Suprapubic skin (tissue), 4 donors: ENCODE measurements around the gene DNAJC6. TPM values are rescaled to one million over a fixed set of nuclear protein-coding genes. Genes with fewer than 3 reads are reported as not detected.
"Not testable (repeated sequence)": the region's sequence is repeated elsewhere in the genome, so short reads cannot be mapped to it uniquely, and the experiment has no call there.

Experiments
- DNase-seq, 2 donors: peaks; one replicate each; pipeline ENCODE4 v3.0.0-alpha.2; 2019; ENCODE audit warnings: low spot score in 2 of 2
- H3K27ac ChIP-seq: fragments of 200-600 bp; sonication (generic); one replicate; pipeline ENCODE4 v1.5.1; 2019
- H3K27me3 ChIP-seq: fragments of 200-600 bp; sonication (generic); one replicate; pipeline ENCODE4 v1.5.1; 2019
- H3K36me3 ChIP-seq: fragments of 200-600 bp; sonication (generic); one replicate; pipeline ENCODE4 v1.5.1; 2019
- H3K4me1 ChIP-seq: fragments of 200-600 bp; sonication (generic); one replicate; pipeline ENCODE4 v1.5.1; 2019
- H3K4me3 ChIP-seq: fragments of 200-600 bp; sonication (generic); one replicate; pipeline ENCODE4 v1.5.1; 2019; ENCODE audit warnings: mild to moderate bottlenecking
- H3K9me3 ChIP-seq: fragments of 200-600 bp; sonication (generic); one replicate; pipeline ENCODE4 v1.5.1; 2019
- CTCF ChIP-seq, 2 donors: fragments of 200-600 bp in 1 of 2; fragments of 450-650 bp in 1 of 2; sonication (generic) in 1 of 2; IDR thresholded peaks; one replicate each; pipeline ENCODE4 v1.5.1; 2016 to 2019; ENCODE audit warnings: antibody characterized with exemption in 2 of 2, mild to moderate bottlenecking in 1 of 2, moderate library complexity in 1 of 2
- EP300 ChIP-seq: sonication (generic); formaldehyde crosslinking; IDR thresholded peaks from one replicate; pipeline ENCODE4 v1.6.1; 2017; ENCODE audit warnings: antibody characterized with exemption
- POLR2A ChIP-seq, 2 donors: fragments of 450-650 bp; IDR thresholded peaks; one replicate each; pipeline ENCODE4 v1.6.1; 2017; ENCODE audit warnings: antibody characterized with exemption in 2 of 2, mild to moderate bottlenecking in 2 of 2, moderate library complexity in 2 of 2
- POLR2AphosphoS5 ChIP-seq, 3 donors: sonication (generic); formaldehyde crosslinking; IDR thresholded peaks; one replicate each; pipeline ENCODE4 v1.6.1; 2017; ENCODE audit warnings: antibody characterized with exemption in 3 of 3
- WGBS: methylation state at CpG from one replicate; pipeline ENCODE4 v1.1.5; 2018; 5-methylcytosine and 5-hydroxymethylcytosine counted together
- total RNA-seq, 4 donors: library from RNA; depleted of rRNA; stranded (reverse); fragments of >200 nt; gene quantifications; one replicate each; pipeline ENCODE4 v1.1.0, GENCODE V29; 2016

The DNAJC6 gene
- total RNA-seq, 4 donors from 2014 or later, result 1.7 to 3.8 (median 3.5) TPM

GRCh38 chr1:65281846-65282245 is 27.5 kb upstream of the DNAJC6 start:
- Histone ChIP-seq H3K27ac (no peak overlapping the region), H3K4me1 (peaks cover 4% of the 10 kb centered on the region), H3K4me3 (no peak overlapping the region), H3K36me3 (no peaks in the 10 kb centered on the region), H3K27me3 (no peaks in the 10 kb centered on the region), H3K9me3 (no peaks in the 10 kb centered on the region)
- TF ChIP-seq CTCF (IDR thresholded peaks at IDR 0.05), result no peak
- no peak for TF ChIP-seq POLR2AphosphoS5 (IDR thresholded peaks at IDR 0.05)
- no peak for TF ChIP-seq POLR2A (IDR thresholded peaks at IDR 0.05)
- TF ChIP-seq EP300, result no peak
- no peak for DNase-seq
- 93% methylated on average over 6 of the region's 6 CpGs for WGBS

- H3K36me3 ChIP-seq, result no peaks in the 10 kb centered on the region
- TF ChIP-seq EP300 (no peak), POLR2AphosphoS5 (IDR thresholded peaks at IDR 0.05) (no peak), CTCF (IDR thresholded peaks at IDR 0.05) (no peak), POLR2A (IDR thresholded peaks at IDR 0.05) (no peak)
- no peak for DNase-seq
- no peaks in the 10 kb centered on the region for H3K9me3 ChIP-seq
- 80% methylated on average over 3 of the region's 3 CpGs for WGBS
- no peaks in the 10 kb centered on the region for H3K27me3 ChIP-seq
- H3K4me3 ChIP-seq, result no peak overlapping the region
- H3K4me1 ChIP-seq, result no peaks in the 10 kb centered on the region
- no peak overlapping the region for H3K27ac ChIP-seq
These were observed 25.1 kb upstream of the DNAJC6 start for GRCh38 chr1:65284229-65284628.

- DNase-seq, result no peak
- H3K9me3 ChIP-seq, result no peaks in the 10 kb centered on the region
- no peak overlapping the region for H3K27ac ChIP-seq
- no peaks in the 10 kb centered on the region for H3K36me3 ChIP-seq
- no peaks in the 10 kb centered on the region for H3K27me3 ChIP-seq
- no peak overlapping the region for H3K4me3 ChIP-seq
- no peaks in the 10 kb centered on the region for H3K4me1 ChIP-seq
- TF ChIP-seq EP300, result no peak
- no peak for TF ChIP-seq POLR2A (IDR thresholded peaks at IDR 0.05)
- TF ChIP-seq POLR2AphosphoS5 (IDR thresholded peaks at IDR 0.05), result no peak
- no peak for TF ChIP-seq CTCF (IDR thresholded peaks at IDR 0.05)
These were observed 19.9 kb upstream of the DNAJC6 start for GRCh38 chr1:65289449-65289848.

- not testable (repeated sequence) for H3K4me3 ChIP-seq, H3K4me1 ChIP-seq, H3K36me3 ChIP-seq, DNase-seq, H3K27ac ChIP-seq, H3K9me3 ChIP-seq, H3K27me3 ChIP-seq
- 86% methylated on average over 9 of the region's 9 CpGs for WGBS
These were observed 17.5 kb upstream of the DNAJC6 start for GRCh38 chr1:65291818-65292217.

GRCh38 chr1:65292861-65293593 is 16.3 kb upstream of the DNAJC6 start:
- no peaks in the 10 kb centered on the region for H3K4me1 ChIP-seq
- no peak for DNase-seq
- H3K4me3 ChIP-seq, result no peak overlapping the region
- no peaks in the 10 kb centered on the region for H3K27me3 ChIP-seq
- WGBS, result 82% methylated on average over 2 of the region's 2 CpGs
- TF ChIP-seq POLR2A (IDR thresholded peaks at IDR 0.05) (no peak), POLR2AphosphoS5 (IDR thresholded peaks at IDR 0.05) (no peak), CTCF (IDR thresholded peaks at IDR 0.05) (no peak), EP300 (no peak)
- no peaks in the 10 kb centered on the region for H3K9me3 ChIP-seq
- no peak overlapping the region for H3K27ac ChIP-seq
- no peaks in the 10 kb centered on the region for H3K36me3 ChIP-seq

- Histone ChIP-seq H3K36me3 (no peaks in the 10 kb centered on the region), H3K27ac (no peak overlapping the region), H3K9me3 (no peaks in the 10 kb centered on the region), H3K27me3 (no peaks in the 10 kb centered on the region), H3K4me1 (no peaks in the 10 kb centered on the region), H3K4me3 (no peak overlapping the region)
- TF ChIP-seq CTCF (IDR thresholded peaks at IDR 0.05), result no peak
- TF ChIP-seq POLR2A (IDR thresholded peaks at IDR 0.05), result no peak
- no peak for TF ChIP-seq POLR2AphosphoS5 (IDR thresholded peaks at IDR 0.05)
- TF ChIP-seq EP300, result no peak
- no peak for DNase-seq
- WGBS, result 62% methylated on average over 4 of the region's 4 CpGs
These were observed 11.6 kb upstream of the DNAJC6 start for GRCh38 chr1:65297706-65298105.
